MM.1S (cell line): Measurements from ENCODE around the gene BNIP5.

Source experiments
- CTCF ChIP-seq: fragments of 300-600 bp; sonication (generic); IDR thresholded peaks from 2 replicates; pipeline ENCODE4 v1.5.1; 2016; ENCODE audit warnings: antibody characterized with exemption, low read length, mixed read lengths
- EZH2 ChIP-seq: fragments of 300-600 bp; sonication (generic); optimal IDR thresholded peaks from 2 replicates; pipeline ENCODE3; 2017; ENCODE audit warnings: low read depth, mild to moderate bottlenecking, antibody characterized with exemption, low read length, mixed read lengths

GRCh38 chr6:36314221-36315014, 22.3 kb downstream of the BNIP5 start:
- no peak for TF ChIP-seq EZH2
- TF ChIP-seq CTCF, result no peak
